ENCODE results near the gene EVI2B.

EVI2B gene

DNA sequence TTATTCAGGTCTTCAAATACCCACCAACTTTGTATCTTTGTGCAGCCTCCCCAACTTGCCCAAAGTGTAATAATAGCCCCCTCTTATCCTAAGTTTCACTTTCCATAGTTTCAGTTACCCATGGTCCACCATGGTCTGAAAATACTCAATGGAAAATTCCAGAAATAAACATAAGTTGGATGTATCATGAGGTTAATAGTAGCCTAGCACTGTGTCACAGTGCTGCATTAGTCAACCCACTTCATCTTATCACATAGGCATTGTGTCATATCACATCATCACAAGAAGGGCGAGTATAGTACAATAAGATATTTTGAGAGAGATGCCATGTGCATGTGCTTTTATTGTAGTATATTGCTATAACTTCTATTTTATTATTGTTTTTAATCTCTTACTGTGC lies 38.7 kb downstream of the EVI2B start:
- no peaks in the 10 kb centered on the region for H3K4me1 ChIP-seq (ENCODE audit: low read length)
- H4K20me1 ChIP-seq (ENCODE audit: insufficient read depth, low read length), result no peaks in the 10 kb centered on the region
- TF ChIP-seq EZH2 (optimal IDR thresholded peaks at IDR 0.05; ENCODE audit: low read depth, low read length), result no peak
- TF ChIP-seq, protein P1, sequence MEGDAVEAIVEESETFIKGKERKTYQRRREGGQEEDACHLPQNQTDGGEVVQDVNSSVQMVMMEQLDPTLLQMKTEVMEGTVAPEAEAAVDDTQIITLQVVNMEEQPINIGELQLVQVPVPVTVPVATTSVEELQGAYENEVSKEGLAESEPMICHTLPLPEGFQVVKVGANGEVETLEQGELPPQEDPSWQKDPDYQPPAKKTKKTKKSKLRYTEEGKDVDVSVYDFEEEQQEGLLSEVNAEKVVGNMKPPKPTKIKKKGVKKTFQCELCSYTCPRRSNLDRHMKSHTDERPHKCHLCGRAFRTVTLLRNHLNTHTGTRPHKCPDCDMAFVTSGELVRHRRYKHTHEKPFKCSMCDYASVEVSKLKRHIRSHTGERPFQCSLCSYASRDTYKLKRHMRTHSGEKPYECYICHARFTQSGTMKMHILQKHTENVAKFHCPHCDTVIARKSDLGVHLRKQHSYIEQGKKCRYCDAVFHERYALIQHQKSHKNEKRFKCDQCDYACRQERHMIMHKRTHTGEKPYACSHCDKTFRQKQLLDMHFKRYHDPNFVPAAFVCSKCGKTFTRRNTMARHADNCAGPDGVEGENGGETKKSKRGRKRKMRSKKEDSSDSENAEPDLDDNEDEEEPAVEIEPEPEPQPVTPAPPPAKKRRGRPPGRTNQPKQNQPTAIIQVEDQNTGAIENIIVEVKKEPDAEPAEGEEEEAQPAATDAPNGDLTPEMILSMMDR (IDR thresholded peaks at IDR 0.05; ENCODE audit: low read length), result no peak
- TF ChIP-seq EZH2phosphoT487 (IDR thresholded peaks at IDR 0.05; ENCODE audit: low read length), result no peak
- H3K27ac ChIP-seq (ENCODE audit: low read length), result no peak overlapping the region
- no peaks in the 10 kb centered on the region for H3K36me3 ChIP-seq (replicated peaks; ENCODE audit: insufficient read depth, low read length)
- no peaks in the 10 kb centered on the region for H3K9me3 ChIP-seq (replicated peaks; ENCODE audit: insufficient read depth, low read length)
- no peaks in the 10 kb centered on the region for H3F3A ChIP-seq (ENCODE audit: insufficient read depth, low read length)
- H3K9ac ChIP-seq (ENCODE audit: low read length), result no peak overlapping the region
- H3K79me2 ChIP-seq (ENCODE audit: low read length), result no peaks in the 10 kb centered on the region
- H3K27me3 ChIP-seq (replicated peaks; ENCODE audit: insufficient read depth, low read length), result no peaks in the 10 kb centered on the region
- no peak overlapping the region for H2AFZ ChIP-seq (ENCODE audit: low read length)
- H3K4me2 ChIP-seq (ENCODE audit: low read depth, low read length), result no peak overlapping the region
- H3K9me2 ChIP-seq (replicated peaks; ENCODE audit: insufficient read depth, low read length), result no peaks in the 10 kb centered on the region
- no peak for DNase-seq
- H3K4me3 ChIP-seq (ENCODE audit: low read length), result no peak overlapping the region

DNA sequence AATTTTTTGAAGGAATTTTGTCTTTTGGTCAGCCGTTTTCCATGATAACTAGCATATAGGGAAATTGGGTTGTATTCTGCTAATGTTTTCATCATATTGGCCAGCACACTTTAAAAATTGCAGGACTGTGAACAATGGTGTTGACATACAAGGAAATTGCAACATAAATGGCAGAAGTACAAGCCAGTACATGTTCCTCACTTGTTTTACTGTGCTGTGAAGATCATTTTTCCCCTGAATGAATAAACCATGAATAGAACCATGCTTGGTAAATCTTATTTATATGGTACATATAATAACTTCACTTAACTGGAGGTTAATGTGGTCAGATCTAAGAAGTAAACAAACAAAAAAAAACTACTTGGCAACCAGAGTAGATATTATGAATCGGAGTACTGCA lies 39.6 kb downstream of the EVI2B start:
- H3K9me2 ChIP-seq (replicated peaks; ENCODE audit: insufficient read depth, low read length), result no peaks in the 10 kb centered on the region
- H2AFZ ChIP-seq (ENCODE audit: low read length), result no peak overlapping the region
- H3K9ac ChIP-seq (ENCODE audit: low read length), result no peak overlapping the region
- no peaks in the 10 kb centered on the region for H3K79me2 ChIP-seq (ENCODE audit: low read length)
- DNase-seq, result no peak
- no peaks in the 10 kb centered on the region for H3K36me3 ChIP-seq (replicated peaks; ENCODE audit: insufficient read depth, low read length)
- no peak for TF ChIP-seq EZH2phosphoT487 (IDR thresholded peaks at IDR 0.05; ENCODE audit: low read length)
- no peak for TF ChIP-seq EZH2 (optimal IDR thresholded peaks at IDR 0.05; ENCODE audit: low read depth, low read length)
- TF ChIP-seq, protein P1 (IDR thresholded peaks at IDR 0.05; ENCODE audit: low read length), result no peak
- H3K4me3 ChIP-seq (ENCODE audit: low read length), result no peak overlapping the region
- H3K27ac ChIP-seq (ENCODE audit: low read length), result no peak overlapping the region
- H3K27me3 ChIP-seq (replicated peaks; ENCODE audit: insufficient read depth, low read length), result no peaks in the 10 kb centered on the region
- H3K9me3 ChIP-seq (replicated peaks; ENCODE audit: insufficient read depth, low read length), result no peaks in the 10 kb centered on the region
- no peaks in the 10 kb centered on the region for H4K20me1 ChIP-seq (ENCODE audit: insufficient read depth, low read length)
- H3F3A ChIP-seq (ENCODE audit: insufficient read depth, low read length), result no peaks in the 10 kb centered on the region
- H3K4me2 ChIP-seq (ENCODE audit: low read depth, low read length), result no peak overlapping the region
- H3K4me1 ChIP-seq (ENCODE audit: low read length), result no peaks in the 10 kb centered on the region

DNA sequence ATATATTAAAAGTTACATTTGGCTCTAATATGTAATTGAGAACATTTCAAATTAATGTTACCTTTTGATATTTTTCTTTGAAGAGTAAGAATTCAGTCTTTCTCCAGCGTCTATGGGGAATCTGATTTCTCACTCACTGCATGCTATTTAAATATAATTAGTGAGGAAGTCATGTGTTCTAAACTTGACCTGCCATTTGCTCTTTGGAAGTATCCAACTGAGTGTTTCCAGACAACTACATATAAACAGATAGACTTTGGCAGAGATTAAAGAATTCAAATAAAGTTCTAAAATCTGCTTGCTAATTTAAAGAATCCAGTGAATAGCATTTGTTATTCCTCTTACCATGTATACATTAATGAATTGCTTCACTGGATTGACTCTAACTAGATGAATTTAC lies 40.3 kb downstream of the EVI2B start:
- Histone ChIP-seq H3K4me1 (ENCODE audit: low read length) (no peaks in the 10 kb centered on the region), H3K27me3 (replicated peaks; ENCODE audit: insufficient read depth, low read length) (no peaks in the 10 kb centered on the region), H3K4me3 (ENCODE audit: low read length) (no peak overlapping the region), H3F3A (ENCODE audit: insufficient read depth, low read length) (no peaks in the 10 kb centered on the region), H3K9ac (ENCODE audit: low read length) (no peak overlapping the region), H3K9me2 (replicated peaks; ENCODE audit: insufficient read depth, low read length) (no peaks in the 10 kb centered on the region), H3K36me3 (replicated peaks; ENCODE audit: insufficient read depth, low read length) (no peaks in the 10 kb centered on the region), H4K20me1 (ENCODE audit: insufficient read depth, low read length) (no peaks in the 10 kb centered on the region), H3K79me2 (ENCODE audit: low read length) (no peaks in the 10 kb centered on the region), H3K27ac (ENCODE audit: low read length) (no peak overlapping the region), H3K4me2 (ENCODE audit: low read depth, low read length) (no peak overlapping the region), H3K9me3 (replicated peaks; ENCODE audit: insufficient read depth, low read length) (no peaks in the 10 kb centered on the region), H2AFZ (ENCODE audit: low read length) (no peak overlapping the region)
- TF ChIP-seq EZH2 (optimal IDR thresholded peaks at IDR 0.05; ENCODE audit: low read depth, low read length) (no peak), EZH2phosphoT487 (IDR thresholded peaks at IDR 0.05; ENCODE audit: low read length) (no peak)
- TF ChIP-seq, protein P1 (IDR thresholded peaks at IDR 0.05; ENCODE audit: low read length), result no peak
- no peak for DNase-seq

Data from MM.1S (cell line).